HL-60 (cell line): ENCODE data around the gene C4orf36.

Experiments used
- DNase-seq, 2 experiments: peaks; one replicate each; pipeline ENCODE4 v3.0.0-alpha.2; 2010 to 2020; ENCODE audit warnings: low read depth in 1 of 2, low spot score in 1 of 2
- H3K27ac ChIP-seq: fragments of 250-450 bp; sonication (Bioruptor Pico); replicated peaks from 2 replicates; pipeline ENCODE4 v1.5.1; 2020; ENCODE audit warnings: mild to moderate bottlenecking, moderate library complexity
- H3K27me3 ChIP-seq: fragments of 250-450 bp; sonication (Bioruptor Pico); 2 replicates; pipeline ENCODE4 v1.5.1; 2021; ENCODE audit warnings: mild to moderate bottlenecking, moderate library complexity; ENCODE audit not compliant: insufficient read depth, poor library complexity, severe bottlenecking
- H3K4me3 ChIP-seq: replicated peaks from 2 replicates; pipeline ENCODE4 v1.5.1; 2011; ENCODE audit warnings: mild to moderate bottlenecking, control low read depth, low read length; ENCODE audit not compliant: insufficient read depth
- CTCF ChIP-seq: IDR thresholded peaks from one replicate; pipeline ENCODE4 v1.5.1; 2011; ENCODE audit warnings: low read length, control low read depth, inconsistent platforms; ENCODE audit not compliant: insufficient read depth
- GABPA ChIP-seq: IDR thresholded peaks from 2 replicates; pipeline ENCODE4 v1.6.1; 2012; ENCODE audit warnings: low read depth
- POLR2AphosphoS5 ChIP-seq: IDR thresholded peaks from 2 replicates; pipeline ENCODE4 v1.6.1; 2012; ENCODE audit warnings: low read depth
- REST ChIP-seq: IDR thresholded peaks from 2 replicates; pipeline ENCODE4 v1.6.1; 2012; ENCODE audit warnings: low read depth; ENCODE audit not compliant: insufficient replicate concordance
- SPI1 ChIP-seq: IDR thresholded peaks from 2 replicates; pipeline ENCODE4 v1.6.1; 2012; ENCODE audit warnings: low read depth, mild to moderate bottlenecking, borderline replicate concordance

The C4orf36 gene

GRCh38 chr4:86845593-86845992 lies 46.6 kb downstream of the C4orf36 start:
- H3K27me3 ChIP-seq, result no peaks in the 10 kb centered on the region
- no peak for DNase-seq
- no peak overlapping the region for H3K4me3 ChIP-seq
- no peak overlapping the region for H3K27ac ChIP-seq
- TF ChIP-seq POLR2AphosphoS5, result no peak
- TF ChIP-seq SPI1, result no peak
- TF ChIP-seq CTCF, result no peak
- no peak for TF ChIP-seq REST
- TF ChIP-seq GABPA, result no peak

- no peak for TF ChIP-seq POLR2AphosphoS5
- TF ChIP-seq GABPA, result no peak
- TF ChIP-seq REST, result no peak
- TF ChIP-seq SPI1, result no peak
- no peak for TF ChIP-seq CTCF
- no peak for DNase-seq
- Histone ChIP-seq H3K27ac (no peak overlapping the region), H3K4me3 (no peak overlapping the region), H3K27me3 (no peaks in the 10 kb centered on the region)
Measured at GRCh38 chr4:86841309-86841708, 50.9 kb downstream of the C4orf36 start.

GRCh38 chr4:86840858-86841257 lies 51.4 kb downstream of the C4orf36 start:
- no peak overlapping the region for H3K27ac ChIP-seq
- no peaks in the 10 kb centered on the region for H3K27me3 ChIP-seq
- no peak overlapping the region for H3K4me3 ChIP-seq
- DNase-seq, result no peak
- TF ChIP-seq POLR2AphosphoS5, result no peak
- no peak for TF ChIP-seq SPI1
- no peak for TF ChIP-seq REST
- no peak for TF ChIP-seq CTCF
- no peak for TF ChIP-seq GABPA
